Stimulated activated memory B cell treated with anti-CD40 and anti-IgM and Interleukin-4, amounts not matched to agents 10 μg/mL and 1 μg/mL and 100 μg/mL, for 72 hours (primary cell): ENCODE data around the gene SERPINB3.
"Not testable (repeated sequence)": the region's sequence is repeated elsewhere in the genome, so short reads cannot be mapped to it uniquely, and the experiment has no call there.

Experiments
- ATAC-seq: fragments of 150-1000 bp; cut with Tn5 transposase; 2 replicates; pipeline ENCODE4 v1.10.0; 2021
- H3K27ac Mint-ChIP-seq: one replicate; pipeline ENCODE4 v1.8.0; 2022; ENCODE audit warnings: mild to moderate bottlenecking, mixed read lengths
- H3K27me3 Mint-ChIP-seq: one replicate; pipeline ENCODE4 v1.8.0; 2022; ENCODE audit warnings: mixed read lengths
- H3K36me3 Mint-ChIP-seq: one replicate; pipeline ENCODE4 v1.8.0; 2022; ENCODE audit warnings: mixed read lengths
- H3K4me1 Mint-ChIP-seq: one replicate; pipeline ENCODE4 v1.8.0; 2022; ENCODE audit warnings: mixed read lengths
- H3K4me3 Mint-ChIP-seq: one replicate; pipeline ENCODE4 v1.8.0; 2022; ENCODE audit warnings: mild to moderate bottlenecking, moderate library complexity, mixed read lengths
- H3K9me3 Mint-ChIP-seq: one replicate; pipeline ENCODE4 v1.8.0; 2022; ENCODE audit warnings: mixed read lengths

The SERPINB3 gene

GRCh38 chr18:63661750-63662149, at the start of gene SERPINB3:
SERPINB3 (minus strand) TSS chr18:63661893; CDS start chr18:63661216, 677 bp downstream.
- not testable (repeated sequence) for ATAC-seq, H3K4me3 Mint-ChIP-seq, H3K4me1 Mint-ChIP-seq, H3K27me3 Mint-ChIP-seq, H3K27ac Mint-ChIP-seq, H3K36me3 Mint-ChIP-seq, H3K9me3 Mint-ChIP-seq

- no peak for ATAC-seq
- Mint-ChIP-seq H3K27ac (no peak overlapping the region), H3K27me3 (no peaks in the 10 kb centered on the region), H3K36me3 (no peaks in the 10 kb centered on the region), H3K9me3 (no peaks in the 10 kb centered on the region), H3K4me3 (no peak overlapping the region), H3K4me1 (no peaks in the 10 kb centered on the region)
These were observed 47.0 kb upstream of the SERPINB3 start for GRCh38 chr18:63708650-63709049.

DNA sequence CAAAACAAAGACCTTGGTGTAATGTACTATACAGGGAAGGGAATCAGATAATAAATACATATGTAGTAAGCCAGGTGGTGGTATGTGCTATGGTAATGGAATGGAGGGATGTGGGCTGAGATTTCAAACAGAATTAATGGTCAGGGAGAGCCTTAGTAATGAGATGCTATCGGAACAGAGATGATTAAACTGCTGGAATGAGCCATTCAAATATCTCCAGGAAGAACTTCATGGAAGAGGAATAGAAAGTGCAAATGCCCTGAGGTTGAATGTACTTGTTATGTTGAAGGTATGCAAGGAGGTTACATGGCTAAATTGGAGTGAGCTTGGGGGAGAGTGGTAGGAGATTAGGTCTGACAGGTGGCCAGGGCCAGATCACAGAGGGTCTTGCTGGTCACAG, 46.1 kb upstream of the SERPINB3 start:
- H3K9me3 Mint-ChIP-seq, result no peaks in the 10 kb centered on the region
- H3K27me3 Mint-ChIP-seq, result no peaks in the 10 kb centered on the region
- H3K4me1 Mint-ChIP-seq, result no peaks in the 10 kb centered on the region
- no peak for ATAC-seq
- no peak overlapping the region for H3K4me3 Mint-ChIP-seq
- H3K36me3 Mint-ChIP-seq, result no peaks in the 10 kb centered on the region
- H3K27ac Mint-ChIP-seq, result no peak overlapping the region

GRCh38 chr18:63705401-63705800, 43.7 kb upstream of the SERPINB3 start:
- ATAC-seq, result no peak
- Mint-ChIP-seq H3K4me3 (no peak overlapping the region), H3K4me1 (no peaks in the 10 kb centered on the region), H3K9me3 (no peaks in the 10 kb centered on the region), H3K36me3 (no peaks in the 10 kb centered on the region), H3K27me3 (no peaks in the 10 kb centered on the region), H3K27ac (no peak overlapping the region)

GRCh38 chr18:63702660-63703059, 41.0 kb upstream of the SERPINB3 start, which contains the start of gene SERPINB11:
SERPINB11 (plus strand) TSS chr18:63702960; CDS start chr18:63710194, 7,234 bp downstream.
- Mint-ChIP-seq H3K36me3 (no peaks in the 10 kb centered on the region), H3K4me1 (no peaks in the 10 kb centered on the region), H3K4me3 (no peak within 1 kb of the TSS), H3K9me3 (peaks cover 2% of the 10 kb centered on the region), H3K27ac (no peak within 1 kb of the TSS), H3K27me3 (peaks cover 9% of the 10 kb centered on the region)
- no peak for ATAC-seq

- no peaks in the 10 kb centered on the region for H3K36me3 Mint-ChIP-seq
These were observed 40.3 kb upstream of the SERPINB3 start for GRCh38 chr18:63701952-63702351.

DNA sequence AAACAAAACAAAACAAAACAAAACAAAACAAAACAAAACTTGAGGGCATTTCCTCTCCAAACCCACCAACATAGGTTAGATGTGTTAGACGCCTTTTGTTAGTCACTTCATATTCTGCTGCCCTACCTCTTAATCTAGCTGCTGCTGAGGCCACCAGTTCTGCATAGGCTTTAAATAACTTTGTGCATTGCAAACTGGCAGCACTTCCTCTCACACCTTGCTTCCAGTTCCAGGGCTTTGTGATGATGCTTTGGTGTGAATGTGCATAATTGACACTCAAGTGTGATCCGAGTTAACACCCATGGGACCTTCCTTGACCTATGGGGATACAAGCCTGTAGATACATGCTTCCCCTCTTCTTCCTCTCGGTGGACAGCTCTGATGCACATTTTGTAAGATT, 38.8 kb upstream of the SERPINB3 start:
- ATAC-seq, result no peak
- Mint-ChIP-seq H3K4me3 (no peak overlapping the region), H3K36me3 (no peaks in the 10 kb centered on the region), H3K9me3 (peaks cover 2% of the 10 kb centered on the region), H3K27me3 (peaks cover 9% of the 10 kb centered on the region), H3K4me1 (no peaks in the 10 kb centered on the region), H3K27ac (no peak overlapping the region)

More at GRCh38 chr18:63701952-63702351, 40.3 kb upstream of the SERPINB3 start:
- H3K9me3 Mint-ChIP-seq, result peaks cover 2% of the 10 kb centered on the region
- H3K4me3 Mint-ChIP-seq, result no peak overlapping the region
- H3K4me1 Mint-ChIP-seq, result no peaks in the 10 kb centered on the region
- H3K27ac Mint-ChIP-seq, result no peak overlapping the region
- H3K27me3 Mint-ChIP-seq, result peaks cover 9% of the 10 kb centered on the region
- ATAC-seq, result no peak

GRCh38 chr18:63697097-63697660, 35.5 kb upstream of the SERPINB3 start:
- Mint-ChIP-seq H3K4me3 (no peak overlapping the region), H3K27ac (no peak overlapping the region), H3K9me3 (peaks cover 13% of the 10 kb centered on the region), H3K27me3 (peaks cover 9% of the 10 kb centered on the region), H3K36me3 (no peaks in the 10 kb centered on the region), H3K4me1 (no peaks in the 10 kb centered on the region)
- no peak for ATAC-seq

- H3K36me3 Mint-ChIP-seq, result no peaks in the 10 kb centered on the region
- H3K9me3 Mint-ChIP-seq, result peaks cover 15% of the 10 kb centered on the region
- H3K4me3 Mint-ChIP-seq, result no peak overlapping the region
- H3K27me3 Mint-ChIP-seq, result peaks cover 23% of the 10 kb centered on the region
- H3K4me1 Mint-ChIP-seq, result no peaks in the 10 kb centered on the region
- no peak for ATAC-seq
- no peak overlapping the region for H3K27ac Mint-ChIP-seq
These were observed 27.4 kb upstream of the SERPINB3 start for GRCh38 chr18:63689064-63689463.

DNA sequence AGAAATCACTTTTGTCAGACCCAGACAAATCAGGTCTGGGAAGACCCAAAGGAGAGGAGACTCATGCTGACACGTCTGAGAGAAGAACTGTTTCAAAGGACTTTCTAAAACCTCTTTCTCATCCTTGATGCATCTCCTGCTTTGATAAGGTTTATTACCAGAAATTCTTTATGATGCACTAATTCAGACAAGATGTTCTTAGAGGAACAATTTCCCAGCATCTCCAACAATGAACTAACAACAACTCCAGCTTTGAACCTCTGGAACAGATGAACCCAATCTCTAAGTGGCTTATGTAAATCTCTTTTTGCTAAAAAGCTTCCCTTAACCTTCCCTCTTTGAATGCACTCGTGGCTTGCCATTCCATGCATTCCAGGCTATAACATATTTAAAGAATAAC, 25.2 kb upstream of the SERPINB3 start:
- Mint-ChIP-seq H3K9me3 (peaks cover 10% of the 10 kb centered on the region), H3K27me3 (peaks cover 34% of the 10 kb centered on the region), H3K36me3 (no peaks in the 10 kb centered on the region), H3K27ac (no peak overlapping the region), H3K4me3 (no peak overlapping the region), H3K4me1 (no peaks in the 10 kb centered on the region)
- ATAC-seq, result no peak

GRCh38 chr18:63684718-63685117, 23.0 kb upstream of the SERPINB3 start:
- H3K4me3 Mint-ChIP-seq, result no peak overlapping the region
- H3K27ac Mint-ChIP-seq, result no peak overlapping the region
- peaks cover 3% of the 10 kb centered on the region for H3K9me3 Mint-ChIP-seq
- no peaks in the 10 kb centered on the region for H3K36me3 Mint-ChIP-seq
- ATAC-seq, result no peak
- H3K4me1 Mint-ChIP-seq, result no peaks in the 10 kb centered on the region
- H3K27me3 Mint-ChIP-seq, result peaks cover 34% of the 10 kb centered on the region

DNA sequence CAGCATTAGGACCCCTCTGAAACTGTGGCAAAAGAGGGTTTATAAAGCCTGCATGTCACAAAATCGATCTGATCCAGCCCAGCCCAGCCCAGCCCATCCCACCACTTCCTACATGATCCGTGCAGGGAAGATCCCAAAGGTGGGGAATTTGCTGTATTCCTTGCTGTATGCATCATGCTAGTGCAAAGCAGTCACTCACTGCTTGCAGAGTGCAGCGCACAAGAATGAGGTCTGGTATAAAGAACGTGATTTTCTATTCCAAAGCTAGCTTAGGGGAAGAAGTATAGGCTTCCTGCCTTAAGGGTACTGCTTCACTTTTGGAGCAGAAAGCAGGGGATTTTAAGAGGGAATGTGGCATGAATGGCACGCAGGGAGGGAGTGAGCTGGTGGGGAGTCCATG, 22.2 kb upstream of the SERPINB3 start:
- Mint-ChIP-seq H3K4me1 (no peaks in the 10 kb centered on the region), H3K4me3 (no peak overlapping the region), H3K27me3 (peaks cover 34% of the 10 kb centered on the region), H3K36me3 (no peaks in the 10 kb centered on the region), H3K9me3 (peaks cover 3% of the 10 kb centered on the region), H3K27ac (no peak overlapping the region)
- ATAC-seq, result no peak

- peaks cover 3% of the 10 kb centered on the region for H3K9me3 Mint-ChIP-seq
- peaks cover 34% of the 10 kb centered on the region for H3K27me3 Mint-ChIP-seq
- no peak overlapping the region for H3K27ac Mint-ChIP-seq
- no peaks in the 10 kb centered on the region for H3K36me3 Mint-ChIP-seq
- H3K4me1 Mint-ChIP-seq, result no peaks in the 10 kb centered on the region
- ATAC-seq, result no peak
- H3K4me3 Mint-ChIP-seq, result no peak overlapping the region
These were observed 21.5 kb upstream of the SERPINB3 start for GRCh38 chr18:63683152-63683551.

DNA sequence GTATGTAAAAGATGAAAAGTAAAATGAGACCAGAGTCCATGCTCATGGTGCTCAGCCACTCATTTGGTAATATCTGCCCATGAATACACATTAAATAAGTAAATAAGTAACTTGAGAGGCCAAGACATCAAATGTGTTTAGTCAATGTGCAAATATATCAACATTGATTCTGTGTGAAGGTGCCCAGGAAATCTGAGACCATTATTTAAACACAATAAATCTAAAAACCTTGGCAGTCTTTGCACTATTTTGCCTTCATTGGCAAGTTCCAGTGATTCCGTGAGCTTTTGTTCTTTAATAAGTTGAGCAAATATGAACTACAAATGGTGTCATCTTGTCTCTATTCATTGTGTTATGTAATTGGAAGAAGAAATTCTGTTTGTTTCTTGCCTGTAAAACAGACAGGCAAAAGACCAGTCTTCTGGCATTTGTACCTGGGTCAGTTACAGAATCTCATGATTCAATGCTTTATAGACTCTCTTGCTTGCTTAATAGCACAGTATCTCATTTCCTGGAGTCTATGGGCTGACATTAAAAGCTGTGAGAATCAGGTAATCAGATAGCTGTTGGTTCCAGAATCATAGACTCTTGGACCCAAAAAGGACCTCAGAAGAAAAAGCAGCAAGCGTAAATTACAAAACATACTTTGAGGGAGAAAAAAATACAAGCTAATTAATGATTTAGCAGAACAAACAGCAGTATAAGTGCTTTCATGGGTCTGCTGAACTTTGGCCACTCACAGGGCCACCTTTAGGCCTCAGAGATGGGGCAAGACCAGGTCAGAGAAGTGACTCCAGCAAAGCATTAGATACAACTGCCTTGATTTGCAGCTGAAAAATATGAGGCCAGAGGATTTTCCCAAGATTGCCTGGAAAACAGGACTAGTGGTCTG, 20.0 kb upstream of the SERPINB3 start:
- Mint-ChIP-seq H3K9me3 (peaks cover 3% of the 10 kb centered on the region), H3K4me1 (no peaks in the 10 kb centered on the region), H3K4me3 (no peak overlapping the region), H3K27me3 (peaks cover 24% of the 10 kb centered on the region), H3K36me3 (no peaks in the 10 kb centered on the region), H3K27ac (no peak overlapping the region)
- no peak for ATAC-seq

DNA sequence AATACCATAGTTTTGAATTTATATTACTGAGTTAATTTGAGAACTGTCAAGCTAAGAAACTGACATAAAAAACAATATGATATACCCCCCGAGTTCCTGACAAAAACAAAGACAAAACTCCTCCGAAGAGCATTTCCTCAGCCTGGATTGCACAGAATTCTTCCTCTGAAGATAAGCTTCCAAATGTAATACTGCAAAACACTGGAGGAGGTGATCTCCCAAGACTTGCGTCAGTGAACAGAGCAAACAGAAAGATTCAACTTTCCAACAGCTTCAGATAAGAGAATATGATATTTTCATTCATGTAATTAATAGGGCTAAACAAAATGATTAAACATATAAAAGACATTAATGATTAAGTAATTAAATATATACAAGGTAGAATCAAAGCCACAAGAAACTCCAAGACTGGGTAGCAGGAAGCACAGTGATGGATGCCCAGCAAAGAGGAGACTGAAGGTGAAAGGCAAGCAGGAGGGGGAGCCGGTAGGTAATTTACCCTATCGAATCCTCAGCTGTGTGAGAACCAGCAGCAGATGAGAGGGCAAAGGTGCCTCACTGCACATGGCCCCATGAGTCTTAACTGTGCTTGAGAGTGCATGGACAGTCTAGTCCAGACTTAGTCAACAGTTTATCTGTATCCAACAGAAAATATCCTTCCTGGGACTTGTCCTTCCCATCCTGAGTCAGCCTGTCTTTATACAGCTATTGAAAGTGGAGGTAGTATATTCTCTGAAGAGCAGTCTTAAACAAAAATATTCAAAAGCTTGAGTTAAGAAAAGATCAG, 18.3 kb upstream of the SERPINB3 start:
- H3K4me3 Mint-ChIP-seq, result no peak overlapping the region
- ATAC-seq, result no peak
- H3K9me3 Mint-ChIP-seq, result peaks cover 3% of the 10 kb centered on the region
- H3K4me1 Mint-ChIP-seq, result no peaks in the 10 kb centered on the region
- no peaks in the 10 kb centered on the region for H3K36me3 Mint-ChIP-seq
- peaks cover 21% of the 10 kb centered on the region for H3K27me3 Mint-ChIP-seq
- no peak overlapping the region for H3K27ac Mint-ChIP-seq
